WTC11 (cell line): Measurements from ENCODE around the gene LAPTM5. TPM values are rescaled to one million over a fixed set of nuclear protein-coding genes. Genes with fewer than 3 reads are reported as not detected.

ENCODE experiments used
- ATAC-seq: fragments of 200-7000 bp; cut with Tn5 transposase; 2 replicates; pipeline ENCODE4 v1.10.0; 2021; ENCODE audit warnings: mild to moderate bottlenecking, moderate library complexity
- CTCF ChIA-PET: fragments of 300-600 bp; sonication (Branson Sonifier 250); formaldehyde crosslinking; loops from one replicate; lab custom pipeline; 2021; ENCODE audit warnings: antibody characterized with exemption; lab: Charles Lee
- POLR2A ChIA-PET: fragments of 350-600 bp; sonication (Branson Sonifier 250); formaldehyde crosslinking; loops from one replicate; lab custom pipeline; 2021; ENCODE audit warnings: antibody characterized with exemption; lab: Charles Lee
- DNase-seq: peaks from one replicate; pipeline ENCODE4 v3.0.0; 2021; ENCODE audit warnings: low spot score
- H3K27ac Mint-ChIP-seq: 2 replicates; pipeline ENCODE4 v1.8.0; 2021; ENCODE audit warnings: mixed read lengths
- H3K27me3 Mint-ChIP-seq: 2 replicates; pipeline ENCODE4 v1.8.0; 2021; ENCODE audit warnings: low read depth, mild to moderate bottlenecking, moderate library complexity, mixed read lengths
- H3K36me3 Mint-ChIP-seq: 2 replicates; pipeline ENCODE4 v1.8.0; 2021; ENCODE audit warnings: mixed read lengths
- H3K4me1 Mint-ChIP-seq: 2 replicates; pipeline ENCODE4 v1.8.0; 2022; ENCODE audit warnings: mixed read lengths
- H3K4me3 Mint-ChIP-seq: 2 replicates; pipeline ENCODE4 v1.8.0; 2021; ENCODE audit warnings: mild to moderate bottlenecking, moderate library complexity, mixed read lengths
- H3K9me3 Mint-ChIP-seq: 2 replicates; pipeline ENCODE4 v1.8.0; 2021; ENCODE audit warnings: mixed read lengths
- ATF1 ChIP-seq: sonication (generic); formaldehyde crosslinking; IDR thresholded peaks from 2 replicates; pipeline ENCODE4 v1.8.1; 2023; ENCODE audit warnings: mild to moderate bottlenecking, moderate library complexity, missing genetic modification reagents
- ATF6 ChIP-seq: sonication (generic); formaldehyde crosslinking; IDR thresholded peaks from 2 replicates; pipeline ENCODE4 v1.8.1; 2023; ENCODE audit warnings: mild to moderate bottlenecking, missing genetic modification reagents
- CREB1 ChIP-seq: sonication (generic); formaldehyde crosslinking; IDR thresholded peaks from 2 replicates; pipeline ENCODE4 v1.8.0; 2023; ENCODE audit warnings: mild to moderate bottlenecking, missing genetic modification reagents
- CREM ChIP-seq: sonication (generic); formaldehyde crosslinking; IDR thresholded peaks from 2 replicates; pipeline ENCODE4 v1.8.1; 2022; ENCODE audit warnings: mild to moderate bottlenecking, missing genetic modification reagents, moderate library complexity
- E2F4 ChIP-seq: sonication (generic); formaldehyde crosslinking; IDR thresholded peaks from 2 replicates; pipeline ENCODE4 v1.8.1; 2022; ENCODE audit warnings: low read depth, mild to moderate bottlenecking, moderate library complexity, missing genetic modification reagents, borderline replicate concordance
- ELF4 ChIP-seq: sonication (generic); formaldehyde crosslinking; IDR thresholded peaks from 2 replicates; pipeline ENCODE4 v1.8.1; 2022; ENCODE audit warnings: low read depth, mild to moderate bottlenecking, moderate library complexity, missing genetic modification reagents
- FOXJ3 ChIP-seq: sonication (generic); formaldehyde crosslinking; IDR thresholded peaks from 2 replicates; pipeline ENCODE4 v1.9.0; 2021; ENCODE audit warnings: missing genetic modification reagents, mild to moderate bottlenecking, borderline replicate concordance
- FOXP1 ChIP-seq: sonication (generic); formaldehyde crosslinking; IDR thresholded peaks from 2 replicates; pipeline ENCODE4 v1.8.0; 2022; ENCODE audit warnings: missing genetic modification reagents, mild to moderate bottlenecking, moderate library complexity, borderline replicate concordance
- FOXP4 ChIP-seq: sonication (generic); formaldehyde crosslinking; IDR thresholded peaks from 2 replicates; pipeline ENCODE4 v1.8.0; 2022; ENCODE audit warnings: mild to moderate bottlenecking, missing genetic modification reagents
- GRHL2 ChIP-seq: fragments of 250-450 bp; sonication (Bioruptor Pico); IDR thresholded peaks from 2 replicates; pipeline ENCODE4 v1.8.0; 2022; ENCODE audit warnings: mild to moderate bottlenecking, moderate library complexity; ENCODE audit not compliant: insufficient replicate concordance, severe bottlenecking
- JUN ChIP-seq: sonication (generic); formaldehyde crosslinking; IDR thresholded peaks from 2 replicates; pipeline ENCODE4 v1.8.0; 2023; ENCODE audit warnings: mild to moderate bottlenecking, missing genetic modification reagents
- NFYB ChIP-seq: sonication (generic); formaldehyde crosslinking; conservative IDR thresholded peaks from 2 replicates; pipeline ENCODE4 v1.8.0; 2022; ENCODE audit warnings: low read depth, missing genetic modification reagents
- OVOL2 ChIP-seq: fragments of 250-450 bp; sonication (Bioruptor Pico); IDR thresholded peaks from 2 replicates; pipeline ENCODE4 v1.9.0; 2021; ENCODE audit warnings: mild to moderate bottlenecking, borderline replicate concordance
- TCF7 ChIP-seq: sonication (generic); formaldehyde crosslinking; IDR thresholded peaks from 2 replicates; pipeline ENCODE4 v1.8.0; 2022; ENCODE audit warnings: mild to moderate bottlenecking, low read depth, missing genetic modification reagents, moderate library complexity
- ZBTB21 ChIP-seq: sonication (generic); formaldehyde crosslinking; IDR thresholded peaks from 2 replicates; pipeline ENCODE4 v1.8.1; 2023; ENCODE audit warnings: mild to moderate bottlenecking, missing genetic modification reagents, borderline replicate concordance
- ZMAT4 ChIP-seq: fragments of 250-450 bp; sonication (Bioruptor Pico); IDR thresholded peaks from 2 replicates; pipeline ENCODE4 v1.9.0; 2021; ENCODE audit warnings: mild to moderate bottlenecking
- ZNF232 ChIP-seq: sonication (generic); formaldehyde crosslinking; IDR thresholded peaks from 2 replicates; pipeline ENCODE4 v1.8.0; 2022; ENCODE audit warnings: mild to moderate bottlenecking, missing genetic modification reagents
- ZNF263 ChIP-seq: sonication (generic); formaldehyde crosslinking; IDR thresholded peaks from 2 replicates; pipeline ENCODE4 v1.8.1; 2022; ENCODE audit warnings: low read depth, mild to moderate bottlenecking, moderate library complexity, missing genetic modification reagents
- ZNF671 ChIP-seq: fragments of 250-450 bp; sonication (Bioruptor Pico); IDR thresholded peaks from 2 replicates; pipeline ENCODE4 v1.8.0; 2021; ENCODE audit warnings: mild to moderate bottlenecking
- total RNA-seq: library from RNA; stranded (reverse); gene quantifications from 3 replicates; pipeline ENCODE4 v1.2.3, GENCODE V29; 2021
- TF ChIP-seq, protein P1 (sequence below): sonication (generic); formaldehyde crosslinking; IDR thresholded peaks from 2 replicates; pipeline ENCODE4 v1.8.1; 2023; ENCODE audit warnings: mild to moderate bottlenecking, missing genetic modification reagents, borderline replicate concordance
- TF ChIP-seq, protein P2 (sequence below): sonication (generic); formaldehyde crosslinking; IDR thresholded peaks from 2 replicates; pipeline ENCODE4 v1.8.1; 2023; ENCODE audit warnings: mild to moderate bottlenecking, missing genetic modification reagents, moderate library complexity
- TF ChIP-seq, protein P3 (sequence below): sonication (generic); formaldehyde crosslinking; IDR thresholded peaks from 2 replicates; pipeline ENCODE4 v1.8.0; 2022; ENCODE audit warnings: mild to moderate bottlenecking, missing genetic modification reagents

The LAPTM5 gene
- total RNA-seq, 1 experiment from 2014 or later = 1.3 TPM

DNA sequence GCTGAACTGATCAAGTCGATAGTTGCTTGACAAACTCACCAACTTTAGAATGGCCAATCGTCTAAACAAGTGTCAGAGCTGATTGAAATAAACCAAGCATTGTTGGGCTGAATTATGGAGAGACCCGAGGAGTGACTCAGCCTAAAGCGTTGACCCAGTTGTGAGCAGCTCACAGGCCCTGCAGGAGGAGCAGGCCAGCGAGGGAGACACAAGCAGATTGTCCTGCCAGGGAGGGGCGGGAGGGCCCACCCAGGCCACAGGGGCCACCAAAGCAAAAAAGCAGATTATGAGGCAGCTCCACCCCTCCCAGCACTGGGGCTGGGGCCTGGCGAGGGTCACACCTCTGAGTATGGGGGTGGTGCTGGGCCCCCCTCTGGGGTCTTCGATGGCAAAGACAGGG, 24.1 kb downstream of the LAPTM5 start (continued):
- TF ChIP-seq FOXP4 (CRISPR knock-in tag) (no peak), NFYB (CRISPR knock-in tag) (no peak)

- Mint-ChIP-seq H3K27me3 (no peaks in the 10 kb centered on the region), H3K4me1 (peaks cover 22% of the 10 kb centered on the region), H3K4me3 (no peak overlapping the region), H3K9me3 (no peaks in the 10 kb centered on the region), H3K36me3 (no peaks in the 10 kb centered on the region), H3K27ac (no peak overlapping the region)
- DNase-seq (no peak), ATAC-seq (no peak)
- POLR2A ChIA-PET = no interaction called here
- CTCF ChIA-PET = interaction anchor here (0.7 to 2.6 kb wide), 7 partner anchors 8 to 179 kb away, joined by 3 to 11 read pairs (median 5); partner anchors contain the start of gene MATN1
- TF ChIP-seq ZNF263 (CRISPR knock-in tag) (no peak), CREM (CRISPR knock-in tag) (no peak), CREB1 (no peak), ZNF232 (CRISPR knock-in tag) (no peak), GRHL2 (no peak), FOXJ3 (CRISPR knock-in tag) (no peak), TCF7 (no peak), ATF6 (CRISPR knock-in tag) (no peak), JUN (CRISPR knock-in tag) (no peak), ELF4 (no peak), FOXP1 (CRISPR knock-in tag) (no peak), ZMAT4 (no peak), ATF1 (CRISPR knock-in tag) (no peak), OVOL2 (no peak), ZNF671 (CRISPR knock-in tag) (no peak), E2F4 (CRISPR knock-in tag) (no peak), ZBTB21 (CRISPR knock-in tag) (no peak)
- TF ChIP-seq, protein P1, sequence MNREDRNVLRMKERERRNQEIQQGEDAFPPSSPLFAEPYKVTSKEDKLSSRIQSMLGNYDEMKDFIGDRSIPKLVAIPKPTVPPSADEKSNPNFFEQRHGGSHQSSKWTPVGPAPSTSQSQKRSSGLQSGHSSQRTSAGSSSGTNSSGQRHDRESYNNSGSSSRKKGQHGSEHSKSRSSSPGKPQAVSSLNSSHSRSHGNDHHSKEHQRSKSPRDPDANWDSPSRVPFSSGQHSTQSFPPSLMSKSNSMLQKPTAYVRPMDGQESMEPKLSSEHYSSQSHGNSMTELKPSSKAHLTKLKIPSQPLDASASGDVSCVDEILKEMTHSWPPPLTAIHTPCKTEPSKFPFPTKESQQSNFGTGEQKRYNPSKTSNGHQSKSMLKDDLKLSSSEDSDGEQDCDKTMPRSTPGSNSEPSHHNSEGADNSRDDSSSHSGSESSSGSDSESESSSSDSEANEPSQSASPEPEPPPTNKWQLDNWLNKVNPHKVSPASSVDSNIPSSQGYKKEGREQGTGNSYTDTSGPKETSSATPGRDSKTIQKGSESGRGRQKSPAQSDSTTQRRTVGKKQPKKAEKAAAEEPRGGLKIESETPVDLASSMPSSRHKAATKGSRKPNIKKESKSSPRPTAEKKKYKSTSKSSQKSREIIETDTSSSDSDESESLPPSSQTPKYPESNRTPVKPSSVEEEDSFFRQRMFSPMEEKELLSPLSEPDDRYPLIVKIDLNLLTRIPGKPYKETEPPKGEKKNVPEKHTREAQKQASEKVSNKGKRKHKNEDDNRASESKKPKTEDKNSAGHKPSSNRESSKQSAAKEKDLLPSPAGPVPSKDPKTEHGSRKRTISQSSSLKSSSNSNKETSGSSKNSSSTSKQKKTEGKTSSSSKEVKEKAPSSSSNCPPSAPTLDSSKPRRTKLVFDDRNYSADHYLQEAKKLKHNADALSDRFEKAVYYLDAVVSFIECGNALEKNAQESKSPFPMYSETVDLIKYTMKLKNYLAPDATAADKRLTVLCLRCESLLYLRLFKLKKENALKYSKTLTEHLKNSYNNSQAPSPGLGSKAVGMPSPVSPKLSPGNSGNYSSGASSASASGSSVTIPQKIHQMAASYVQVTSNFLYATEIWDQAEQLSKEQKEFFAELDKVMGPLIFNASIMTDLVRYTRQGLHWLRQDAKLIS (CRISPR knock-in tag) = no peak
- TF ChIP-seq, protein P2, sequence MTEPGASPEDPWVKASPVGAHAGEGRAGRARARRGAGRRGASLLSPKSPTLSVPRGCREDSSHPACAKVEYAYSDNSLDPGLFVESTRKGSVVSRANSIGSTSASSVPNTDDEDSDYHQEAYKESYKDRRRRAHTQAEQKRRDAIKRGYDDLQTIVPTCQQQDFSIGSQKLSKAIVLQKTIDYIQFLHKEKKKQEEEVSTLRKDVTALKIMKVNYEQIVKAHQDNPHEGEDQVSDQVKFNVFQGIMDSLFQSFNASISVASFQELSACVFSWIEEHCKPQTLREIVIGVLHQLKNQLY (CRISPR knock-in tag) = no peak
- TF ChIP-seq, protein P3, sequence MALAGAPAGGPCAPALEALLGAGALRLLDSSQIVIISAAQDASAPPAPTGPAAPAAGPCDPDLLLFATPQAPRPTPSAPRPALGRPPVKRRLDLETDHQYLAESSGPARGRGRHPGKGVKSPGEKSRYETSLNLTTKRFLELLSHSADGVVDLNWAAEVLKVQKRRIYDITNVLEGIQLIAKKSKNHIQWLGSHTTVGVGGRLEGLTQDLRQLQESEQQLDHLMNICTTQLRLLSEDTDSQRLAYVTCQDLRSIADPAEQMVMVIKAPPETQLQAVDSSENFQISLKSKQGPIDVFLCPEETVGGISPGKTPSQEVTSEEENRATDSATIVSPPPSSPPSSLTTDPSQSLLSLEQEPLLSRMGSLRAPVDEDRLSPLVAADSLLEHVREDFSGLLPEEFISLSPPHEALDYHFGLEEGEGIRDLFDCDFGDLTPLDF (CRISPR knock-in tag) = no peak
Observed at GRCh38 chr1:30732277-30732996, 25.1 kb downstream of the LAPTM5 start.
